Fibroblast of skin of scalp (primary cell): Measurements from ENCODE around the gene CYP4F2. TPM values are rescaled to one million over a fixed set of nuclear protein-coding genes. Genes with fewer than 3 reads are reported as not detected.
"Not testable (repeated sequence)": the region's sequence is repeated elsewhere in the genome, so short reads cannot be mapped to it uniquely, and the experiment has no call there.

Experiments used
- DNase-seq: peaks from one replicate; pipeline ENCODE4 v3.0.0-alpha.2; 2013
- polyA plus RNA-seq, 2 experiments: library from polyadenylated mRNA; unstranded; fragments of 120-200 nt; gene quantifications; one replicate each; pipeline ENCODE4 v1.2.1, GENCODE V29; 2013; ENCODE audit not compliant: insufficient read length in 2 of 2

Gene CYP4F2
- not detected for polyA plus RNA-seq (2013, experiment 1 of 2; ENCODE audit: insufficient read length)
- not detected for polyA plus RNA-seq (2013, experiment 2 of 2; ENCODE audit: insufficient read length)

DNA sequence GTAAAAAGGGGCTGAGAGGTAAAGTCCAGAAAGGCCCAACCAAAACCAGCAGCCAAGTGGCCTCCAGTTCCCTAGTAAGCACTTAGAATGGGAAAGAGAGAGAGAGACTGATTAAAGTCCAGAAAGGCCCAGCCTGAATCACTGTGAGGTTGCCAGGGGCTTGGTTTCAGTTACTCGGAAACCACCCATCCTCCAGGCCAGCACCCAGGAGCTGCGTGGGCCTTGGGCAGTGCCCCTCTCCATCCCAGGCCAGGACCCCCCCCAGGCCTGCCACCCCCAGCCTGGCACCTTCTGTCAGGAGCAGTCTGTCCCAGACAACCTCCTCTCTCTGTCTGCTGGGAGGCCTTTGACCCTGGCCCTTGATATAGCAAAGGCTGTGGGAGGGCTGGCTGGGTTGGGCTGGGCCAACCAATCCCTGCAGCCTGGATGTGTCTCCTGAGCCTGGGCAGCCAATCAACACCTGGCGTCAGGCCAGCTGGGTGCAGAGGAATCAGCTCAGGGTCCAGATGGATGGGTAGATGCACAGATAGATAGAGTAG lies at the start of gene CYP4F2:
Gene CYP4F2 (minus strand): TSS at position 337 of the 539 bp plus-strand sequence. CDS start 463 bp downstream, outside the sequence.
- DNase-seq, result no peak

DNA sequence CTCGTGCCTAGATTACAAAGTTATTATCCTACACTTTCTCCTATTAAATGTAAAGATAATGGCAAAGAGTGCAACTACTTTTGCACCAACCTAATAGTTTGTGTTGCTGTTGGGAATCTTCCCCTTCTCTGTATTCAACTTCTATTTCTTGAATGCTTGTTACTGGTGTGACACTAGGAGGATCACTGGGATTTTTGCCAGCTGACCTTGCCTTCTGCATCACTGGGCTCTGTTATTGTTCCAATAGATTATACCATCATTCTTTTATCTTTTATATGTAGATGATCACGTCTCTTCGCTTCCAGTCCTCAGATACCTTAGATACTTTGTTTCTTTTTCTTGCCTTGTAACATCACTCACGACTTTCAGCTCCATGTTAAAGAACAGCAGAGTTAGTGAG lies 47.4 kb upstream of the CYP4F2 start:
- DNase-seq, result no peak

DNA sequence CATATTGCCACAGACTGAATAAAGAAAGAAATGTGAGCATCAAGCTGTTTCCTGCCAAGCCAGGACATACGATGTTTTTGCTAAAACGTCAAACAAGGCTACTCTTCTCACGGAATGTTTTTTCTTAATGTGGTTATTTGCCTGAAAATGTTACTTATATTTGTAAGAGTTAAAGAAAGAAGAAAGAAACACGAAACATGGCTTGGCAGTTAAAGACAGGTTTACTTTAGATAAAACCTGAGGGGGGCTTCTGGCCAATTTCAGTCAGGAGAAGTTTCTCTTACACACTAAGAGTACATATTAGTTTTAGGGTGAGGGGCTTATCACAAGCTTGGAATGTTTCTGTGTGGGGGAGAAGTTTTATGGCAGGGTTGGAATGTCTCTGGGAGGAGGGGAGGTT lies 46.5 kb upstream of the CYP4F2 start:
- DNase-seq, result no peak

DNA sequence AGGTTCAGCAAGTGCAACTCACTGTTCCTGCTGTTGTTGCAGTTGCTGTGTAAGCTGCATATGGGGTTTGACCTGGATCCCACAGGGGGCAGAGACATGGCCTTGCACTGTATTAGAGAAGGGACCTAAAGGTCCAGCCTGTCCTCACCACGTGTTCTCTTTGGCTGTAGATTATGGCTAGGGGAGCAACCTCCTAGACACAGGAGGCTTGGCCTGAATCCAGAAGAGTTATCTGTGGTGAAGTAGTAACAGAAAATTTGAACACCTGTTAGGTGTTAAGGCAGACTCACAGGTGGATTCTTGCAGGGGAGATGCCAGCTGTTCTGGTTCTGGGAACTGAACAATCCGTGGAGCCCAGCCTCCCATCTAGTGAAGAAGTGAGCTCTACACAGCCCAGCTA lies 39.9 kb upstream of the CYP4F2 start:
- DNase-seq, result no peak

- DNase-seq, result no peak
Observed at GRCh38 chr19:15936950-15937349, 39.1 kb upstream of the CYP4F2 start.

DNA sequence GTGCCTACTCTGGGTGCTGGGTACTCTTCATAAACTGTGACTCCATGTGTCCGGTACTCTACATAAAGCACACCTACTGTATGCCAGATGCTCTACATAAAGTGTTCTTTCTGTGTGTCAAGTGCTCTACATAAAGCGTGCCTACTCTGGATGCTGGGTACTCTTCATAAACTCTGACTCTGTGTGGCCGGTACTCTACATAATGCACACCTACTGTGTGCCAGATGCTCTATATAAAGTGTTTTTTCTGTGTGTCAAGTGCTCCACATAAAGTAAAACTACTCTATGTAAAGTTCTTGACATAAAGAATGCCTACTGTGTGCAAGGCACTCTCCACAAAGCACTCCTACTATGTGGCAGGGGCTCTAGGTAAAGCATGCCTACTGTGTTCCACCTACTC lies 38.3 kb upstream of the CYP4F2 start:
- DNase-seq, result no peak

- DNase-seq, result no peak
Observed at GRCh38 chr19:15935167-15935702, 37.4 kb upstream of the CYP4F2 start.

GRCh38 chr19:15934332-15935078 lies 36.6 kb upstream of the CYP4F2 start, which contains the start of gene CYP4F11:
TSS of gene CYP4F11 (minus strand) at chr19:15934529. CDS start at chr19:15934408, 121 bp downstream.
- DNase-seq, result no peak

- not testable (repeated sequence) for DNase-seq
Observed at GRCh38 chr19:15933761-15934331, 36.0 kb upstream of the CYP4F2 start.

DNA sequence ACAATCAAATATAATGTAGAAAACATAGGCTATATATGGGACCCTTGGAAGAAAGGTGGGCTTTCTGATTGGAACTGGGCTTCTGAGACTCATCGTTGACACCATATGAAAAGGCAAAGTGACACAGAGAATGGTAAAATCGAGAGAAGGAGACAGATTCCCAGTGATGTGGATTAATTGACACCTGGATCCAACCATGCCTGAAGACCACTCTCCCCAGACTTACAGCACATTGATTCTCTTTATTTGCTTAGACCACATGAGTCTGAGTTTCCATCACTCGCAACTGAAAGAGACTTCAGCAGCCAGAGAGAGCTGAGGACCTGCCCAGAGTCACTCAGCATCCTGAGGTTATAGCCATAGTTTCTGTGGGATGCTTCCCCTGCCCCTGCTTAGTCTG lies 30.4 kb upstream of the CYP4F2 start:
- DNase-seq, result no peak

- no peak for DNase-seq
Observed at GRCh38 chr19:15926484-15926883, 28.6 kb upstream of the CYP4F2 start.

DNA sequence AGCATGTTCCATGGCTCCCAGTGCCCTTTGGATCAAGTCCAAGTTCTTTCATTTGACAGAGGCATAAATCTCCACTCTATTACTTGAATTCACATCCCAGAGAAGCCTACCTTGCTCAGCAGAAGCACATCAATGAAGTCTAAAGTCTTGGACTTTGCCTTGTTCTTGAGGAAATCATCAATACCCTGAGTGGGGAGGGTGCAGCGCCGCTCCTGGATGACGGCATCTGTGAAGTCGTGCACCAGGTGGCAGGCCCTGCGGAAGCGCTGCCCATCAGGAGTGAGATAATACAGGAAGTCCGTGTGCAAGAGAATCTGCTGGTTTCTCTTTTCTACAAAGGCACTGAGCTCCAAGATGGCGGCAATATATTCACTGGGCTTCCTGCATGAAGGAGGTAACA lies 25.8 kb upstream of the CYP4F2 start:
- DNase-seq, result no peak

- DNase-seq, result no peak
Observed at GRCh38 chr19:15922021-15922420, 24.1 kb upstream of the CYP4F2 start.

DNA sequence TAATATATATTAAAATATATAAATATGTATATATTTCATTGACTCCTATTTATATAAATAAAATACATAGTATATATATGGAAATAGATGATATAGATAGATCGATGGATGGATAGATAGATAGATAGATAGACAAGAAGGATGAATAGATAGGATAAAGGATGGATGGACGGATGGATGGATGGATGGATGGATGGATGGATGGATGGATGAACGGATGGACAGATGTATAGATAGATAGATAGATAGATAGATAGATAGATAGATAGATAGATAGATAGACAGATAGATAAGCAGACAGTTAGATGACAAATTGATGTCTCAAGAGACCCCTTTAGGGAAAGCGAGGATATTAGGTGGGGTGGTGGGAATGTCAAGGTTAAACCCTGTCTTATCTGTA lies 21.4 kb upstream of the CYP4F2 start:
- DNase-seq, result no peak

GRCh38 chr19:15915109-15915508 lies 17.2 kb upstream of the CYP4F2 start:
- DNase-seq, result no peak

- DNase-seq, result no peak
Observed at GRCh38 chr19:15913830-15914229, 16.0 kb upstream of the CYP4F2 start.

DNA sequence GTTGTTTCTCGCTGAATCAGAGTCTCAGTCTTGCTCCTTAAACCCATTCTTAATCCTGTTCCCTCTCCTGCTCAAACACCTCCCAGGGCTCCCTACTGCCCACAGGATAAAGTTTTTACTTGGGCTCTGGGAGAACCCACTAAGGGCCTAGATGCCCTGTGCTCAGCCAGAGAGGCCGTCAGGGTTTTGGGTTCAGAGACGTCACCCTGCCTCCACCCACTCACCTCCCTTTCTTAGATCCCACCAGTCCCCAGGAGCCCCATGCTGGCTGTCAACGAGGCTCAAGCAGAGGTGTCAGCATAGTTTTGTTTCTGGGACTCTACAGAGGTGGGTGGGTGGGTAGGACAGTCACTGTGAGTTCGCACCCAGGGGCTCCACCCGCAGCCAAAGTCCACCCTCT lies 15.5 kb upstream of the CYP4F2 start:
- no peak for DNase-seq

GRCh38 chr19:15911599-15912235 lies 13.8 kb upstream of the CYP4F2 start:
- no peak for DNase-seq

- DNase-seq, result no peak
Observed at GRCh38 chr19:15905026-15905425, 7.2 kb upstream of the CYP4F2 start.

DNA sequence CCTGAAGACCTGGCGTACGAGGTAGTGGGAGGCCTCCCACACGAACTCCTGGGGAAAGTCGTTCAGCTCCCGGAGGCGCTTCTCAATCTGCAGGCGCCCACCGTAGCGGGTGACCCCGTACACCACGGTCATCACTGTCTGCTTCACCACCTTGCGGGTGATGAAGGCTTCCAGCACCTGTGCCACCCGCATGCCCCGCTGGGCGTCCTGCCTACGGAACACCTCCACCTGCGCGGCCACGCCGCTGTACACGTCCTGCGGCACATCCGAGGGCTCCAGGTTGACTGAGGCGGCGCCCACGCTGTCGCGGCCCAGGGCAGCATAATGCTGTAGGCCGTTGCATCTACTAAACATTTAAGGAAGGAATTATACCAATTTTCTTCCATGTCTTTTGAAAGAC lies 5.0 kb upstream of the CYP4F2 start:
- not testable (repeated sequence) for DNase-seq

GRCh38 chr19:15902254-15902653 lies 4.4 kb upstream of the CYP4F2 start:
- DNase-seq, result no peak

DNA sequence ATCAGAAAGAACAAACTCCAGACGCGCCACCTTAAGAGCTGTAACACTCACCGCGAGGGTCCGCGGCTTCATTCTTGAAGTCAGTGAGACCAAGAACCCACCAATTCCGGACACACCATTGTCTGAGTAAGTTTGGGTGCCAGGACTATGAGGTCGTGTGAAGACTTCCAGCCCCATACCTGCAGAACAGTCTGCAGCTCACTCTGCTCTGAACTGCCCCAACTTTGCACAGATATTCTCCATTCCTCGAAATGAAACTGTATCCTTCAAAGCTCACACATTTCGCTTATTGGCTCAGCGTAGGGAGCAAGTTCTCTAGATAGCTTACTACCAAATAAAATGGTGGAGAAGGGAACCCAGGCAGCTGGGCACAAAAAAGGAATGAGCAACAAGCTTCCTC lies 2.6 kb upstream of the CYP4F2 start:
- DNase-seq, result no peak

GRCh38 chr19:15900032-15900431 lies 2.2 kb upstream of the CYP4F2 start:
- not testable (repeated sequence) for DNase-seq
